ENCODE results near the gene PLXNA3.

The PLXNA3 gene

DNA sequence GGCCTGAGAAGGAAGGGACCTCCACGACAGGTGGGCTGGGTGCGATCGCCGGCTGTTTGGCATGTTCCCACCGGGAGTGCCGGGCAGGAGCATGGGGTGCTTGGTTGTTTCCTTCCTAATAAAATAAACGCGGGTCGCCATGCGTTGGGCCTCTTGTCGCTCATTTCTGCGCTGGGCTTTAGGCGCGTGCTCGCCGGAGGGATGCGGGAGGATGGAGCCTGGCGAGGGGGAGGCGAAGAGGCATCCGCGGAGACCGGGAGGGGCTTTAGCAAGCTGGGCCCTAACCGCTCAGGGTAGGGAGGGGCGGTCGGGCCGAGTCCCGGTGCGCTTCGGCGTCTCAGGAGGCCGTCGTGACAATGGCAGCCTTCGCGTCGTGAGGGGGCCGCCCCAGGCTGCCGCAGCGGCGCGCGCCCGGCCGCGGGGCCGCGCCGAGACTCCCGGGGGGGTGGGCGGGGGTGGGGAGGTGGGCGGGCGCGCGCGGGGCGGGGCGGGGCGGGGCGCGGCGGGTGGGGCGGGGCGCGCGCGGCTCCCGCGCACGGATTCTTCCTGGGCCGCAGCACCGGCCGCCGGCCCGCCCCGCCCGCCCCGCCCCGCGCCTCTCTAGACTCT, 21.6 kb upstream of the PLXNA3 start:
- DNase-seq, result peak; percentile 60

DNA sequence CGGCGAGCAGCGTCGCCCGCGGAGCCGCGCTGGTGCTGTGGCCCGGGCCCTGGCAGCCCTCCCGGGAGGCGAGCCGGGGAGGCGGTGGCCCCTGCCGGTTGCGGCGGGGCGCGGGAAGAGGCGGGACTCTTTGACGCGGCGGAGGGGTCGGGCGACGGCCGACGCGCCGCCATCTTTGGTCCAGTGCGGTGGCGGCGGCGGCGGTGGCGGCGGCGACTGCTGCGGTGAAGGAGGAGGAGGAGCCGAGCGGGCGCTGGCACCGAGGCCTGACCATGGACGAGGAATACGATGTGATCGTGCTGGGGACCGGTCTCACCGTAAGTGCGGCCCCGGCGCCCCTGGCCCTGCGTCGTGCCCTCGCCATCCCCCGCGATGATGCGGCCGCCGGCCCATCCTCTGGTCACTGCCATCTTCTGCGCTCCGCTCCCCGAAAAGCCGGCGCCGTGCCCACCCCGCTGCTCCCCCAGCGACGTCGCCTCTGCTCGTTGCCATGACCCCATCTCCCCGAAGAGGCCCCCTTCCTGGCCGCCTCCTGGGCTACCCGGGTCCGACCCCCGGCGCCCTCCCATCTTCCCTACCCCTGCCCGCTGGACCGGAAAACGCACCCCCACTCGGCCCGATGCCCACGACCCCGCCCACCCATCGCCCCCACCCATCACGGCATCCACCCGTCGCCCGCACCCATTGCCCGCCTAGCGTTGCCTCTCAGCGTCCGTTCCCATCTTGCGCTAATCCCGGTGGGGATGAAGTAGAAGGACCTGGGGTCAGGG, 20.9 kb upstream of the PLXNA3 start, which contains the start of gene GDI1:
Gene GDI1, plus strand, starts transcription at position 172 of the 770 bp plus-strand sequence. Its CDS starts 101 bp downstream, at position 273.
- DNase-seq, result peak; percentile 68

DNA sequence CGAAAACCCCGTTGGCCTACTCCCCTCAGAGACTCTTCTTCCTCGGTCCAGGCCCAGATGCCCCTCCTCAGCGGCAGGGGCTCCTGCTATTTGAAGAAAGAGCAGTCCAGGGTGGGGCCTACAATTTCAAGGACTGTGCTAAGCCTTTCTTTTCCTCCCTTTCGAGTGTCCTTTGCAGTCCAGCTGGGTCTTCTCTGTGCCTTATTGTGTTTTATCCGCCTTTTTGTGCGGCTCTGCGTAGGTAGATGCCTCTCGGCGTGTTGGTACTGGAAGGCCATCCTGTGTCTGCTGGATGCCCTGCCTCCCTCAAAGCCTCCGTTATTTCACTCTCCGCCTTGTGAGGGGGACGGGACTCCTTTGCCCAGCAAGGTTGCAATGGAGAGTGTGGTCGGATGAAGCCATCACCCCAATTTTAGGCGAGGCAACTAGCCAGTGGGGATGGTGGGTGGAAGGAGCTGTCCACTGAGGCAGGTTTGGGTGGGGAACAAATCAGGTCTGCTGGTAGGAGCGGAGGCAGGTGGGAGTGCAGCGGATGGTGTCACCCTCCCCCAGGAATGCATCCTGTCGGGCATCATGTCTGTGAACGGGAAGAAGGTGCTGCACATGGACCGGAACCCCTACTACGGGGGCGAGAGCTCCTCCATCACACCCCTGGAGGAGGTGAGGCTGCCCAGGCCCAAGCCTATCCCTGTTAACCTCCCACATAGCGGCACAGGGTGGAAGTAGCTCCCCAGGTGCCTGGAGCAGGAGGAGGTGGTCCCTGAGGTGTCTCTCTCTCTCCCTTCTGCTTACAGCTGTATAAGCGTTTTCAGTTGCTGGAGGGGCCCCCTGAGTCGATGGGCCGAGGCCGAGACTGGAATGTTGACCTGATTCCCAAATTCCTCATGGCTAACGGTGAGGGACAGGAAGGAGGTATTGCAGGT, 19.8 kb upstream of the PLXNA3 start:
- DNase-seq, result no peak

- no peak for DNase-seq
Observed at GRCh38 chrX:154439841-154440240, 18.2 kb upstream of the PLXNA3 start.

DNA sequence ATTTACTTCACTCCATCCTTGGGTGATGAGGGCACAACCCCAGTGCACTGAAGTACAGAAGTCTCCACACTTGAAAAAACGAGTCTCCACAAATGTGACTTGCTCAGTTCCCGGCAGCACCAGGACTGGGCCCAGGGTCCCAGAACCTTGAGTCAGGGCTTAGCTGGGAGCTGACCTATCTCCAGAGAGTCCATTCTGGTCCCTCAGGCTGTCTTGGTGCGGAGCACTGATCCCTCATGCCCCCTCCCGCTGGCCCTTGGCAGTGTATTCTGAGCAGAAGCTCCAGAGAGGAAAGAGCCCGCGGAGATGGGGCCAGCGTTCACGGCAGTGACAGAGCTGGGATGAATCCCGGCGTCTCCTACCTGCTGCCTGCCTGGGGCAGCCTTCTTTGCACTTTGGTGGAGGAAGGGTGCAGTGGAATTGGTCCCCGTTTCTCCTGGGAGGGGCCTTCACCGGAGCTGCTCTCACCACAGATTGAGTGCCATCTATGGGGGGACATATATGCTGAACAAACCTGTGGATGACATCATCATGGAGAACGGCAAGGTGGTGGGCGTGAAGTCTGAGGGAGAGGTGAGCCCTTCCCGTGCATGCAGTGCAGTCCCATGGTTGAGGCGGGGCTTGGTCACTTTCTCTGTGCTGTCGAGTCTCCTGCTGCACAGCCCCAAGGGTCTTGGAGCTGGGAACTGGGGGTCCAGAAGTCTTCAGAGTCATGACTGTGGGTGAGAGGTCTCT, 17.3 kb upstream of the PLXNA3 start:
- DNase-seq, result no peak

DNA sequence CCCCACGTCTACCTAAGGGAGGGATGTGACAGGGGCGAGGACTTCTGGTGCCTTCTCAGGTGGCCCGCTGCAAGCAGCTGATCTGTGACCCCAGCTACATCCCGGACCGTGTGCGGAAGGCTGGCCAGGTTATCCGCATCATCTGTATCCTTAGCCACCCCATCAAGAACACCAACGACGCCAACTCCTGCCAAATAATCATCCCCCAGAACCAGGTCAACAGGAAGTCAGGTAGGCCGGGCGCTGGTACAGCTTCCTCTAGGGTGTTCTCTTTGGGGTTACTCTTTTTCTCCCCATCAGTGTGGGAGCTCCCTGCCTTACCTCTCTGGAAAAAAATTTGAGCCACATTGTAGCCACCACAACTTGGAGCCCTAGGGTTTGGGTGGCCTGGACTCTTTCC, 16.5 kb upstream of the PLXNA3 start:
- DNase-seq, result peak; percentile 29

DNA sequence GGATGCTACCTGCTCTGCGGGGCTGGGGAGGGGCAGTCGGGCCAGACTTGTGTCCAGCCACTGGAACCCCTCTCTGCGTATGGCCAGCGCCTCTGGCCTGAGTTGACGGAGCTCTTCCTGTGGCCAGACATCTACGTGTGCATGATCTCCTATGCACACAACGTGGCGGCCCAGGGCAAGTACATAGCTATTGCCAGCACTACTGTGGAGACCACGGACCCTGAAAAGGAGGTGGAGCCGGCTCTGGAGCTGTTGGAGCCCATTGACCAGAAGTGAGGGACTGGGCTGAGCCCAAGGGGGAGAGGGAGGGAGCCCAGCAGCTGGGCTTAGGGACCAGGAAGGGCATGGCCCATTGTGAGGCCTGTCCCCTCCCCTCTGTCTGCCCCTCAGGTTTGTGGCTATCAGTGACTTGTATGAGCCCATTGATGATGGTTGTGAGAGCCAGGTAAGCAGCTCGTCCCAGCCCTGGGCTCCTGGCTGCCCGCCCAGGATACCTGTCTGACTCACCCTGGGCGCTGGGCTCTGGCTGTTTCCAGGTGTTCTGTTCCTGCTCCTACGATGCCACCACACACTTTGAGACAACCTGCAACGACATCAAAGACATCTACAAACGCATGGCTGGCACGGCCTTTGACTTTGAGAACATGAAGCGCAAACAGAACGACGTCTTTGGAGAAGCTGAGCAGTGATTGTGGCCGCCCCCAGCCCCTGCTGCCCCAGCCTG, 15.9 kb upstream of the PLXNA3 start:
- no peak for DNase-seq

DNA sequence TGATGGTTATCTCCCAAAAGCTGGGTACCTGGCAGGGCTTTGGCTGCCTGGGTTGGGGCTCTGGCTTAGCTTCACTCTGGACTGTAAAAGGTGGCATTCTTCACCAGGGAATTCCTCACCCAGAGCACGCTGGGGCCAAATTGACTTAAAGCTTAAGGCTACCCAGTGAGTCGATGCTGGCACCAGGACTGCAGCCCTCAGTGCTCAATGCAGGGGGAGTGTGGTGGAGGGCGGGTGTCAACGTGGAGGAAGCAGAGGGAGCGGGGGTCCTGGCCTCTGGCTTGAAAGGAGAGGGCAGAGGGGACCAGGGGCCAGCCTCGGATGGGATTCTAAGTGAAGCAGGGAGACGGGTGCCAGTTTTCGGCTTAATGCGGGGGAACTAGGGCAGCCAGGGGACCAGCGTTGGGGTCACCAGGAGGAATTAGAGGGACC, 14.6 kb upstream of the PLXNA3 start:
- no peak for DNase-seq

- peak; percentile 78 for DNase-seq
Observed at GRCh38 chrX:154443992-154444754, 13.9 kb upstream of the PLXNA3 start, which contains the start of gene FAM50A. FAM50A (plus strand) TSS chrX:154444141; CDS start chrX:154444236, 95 bp downstream.

DNA sequence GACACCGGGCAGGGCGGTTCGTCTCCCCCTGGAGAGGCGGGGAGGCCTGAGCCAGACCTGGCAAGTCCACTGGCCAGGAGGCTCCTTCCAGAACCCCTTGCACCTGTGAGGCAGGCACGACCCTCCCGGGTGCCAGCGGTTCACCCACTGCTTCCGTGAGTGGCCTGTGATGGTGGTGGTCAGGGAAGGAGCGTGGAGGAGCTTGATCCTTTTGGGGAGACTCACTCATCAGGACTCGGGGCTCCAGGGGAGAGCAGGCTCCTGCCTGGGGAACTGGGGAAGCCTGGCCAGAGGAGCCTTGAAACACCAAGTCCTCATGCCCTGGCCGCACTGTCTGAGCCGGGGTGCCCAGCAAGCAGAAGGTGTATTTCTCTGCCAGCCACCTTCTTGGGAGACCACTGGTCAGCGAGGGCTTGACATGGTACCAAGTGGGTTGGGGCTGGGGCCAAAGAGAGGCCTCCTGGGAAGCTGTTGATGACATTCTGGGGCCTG, 13.3 kb upstream of the PLXNA3 start:
- DNase-seq, result no peak

GRCh38 chrX:154445776-154446175, 12.3 kb upstream of the PLXNA3 start:
- DNase-seq, result no peak

DNA sequence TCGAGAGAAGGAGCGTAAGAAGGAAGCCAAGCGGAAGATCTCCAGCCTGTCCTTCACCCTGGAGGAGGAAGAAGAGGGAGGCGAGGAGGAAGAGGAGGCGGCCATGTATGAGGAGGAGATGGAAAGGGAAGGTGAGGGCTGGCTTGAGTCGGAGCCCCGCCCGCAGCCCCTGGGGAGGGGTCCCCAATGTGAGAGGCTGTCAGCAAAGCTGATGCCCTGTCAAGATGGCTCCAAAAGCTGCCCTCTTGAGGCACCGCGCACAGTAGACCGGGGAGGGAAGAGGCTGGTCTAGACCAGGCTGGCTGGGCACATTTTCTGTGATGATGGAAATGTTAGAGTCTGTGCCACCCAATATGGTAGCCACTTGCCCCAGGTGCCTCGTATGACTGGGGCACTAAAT, 11.7 kb upstream of the PLXNA3 start:
- no peak for DNase-seq

GRCh38 chrX:154448484-154448883, 9.6 kb upstream of the PLXNA3 start:
- no peak for DNase-seq

GRCh38 chrX:154449618-154450017, 8.5 kb upstream of the PLXNA3 start:
- no peak for DNase-seq

- DNase-seq, result no peak
Observed at GRCh38 chrX:154450312-154450711, 7.8 kb upstream of the PLXNA3 start.

- no peak for DNase-seq
Observed at GRCh38 chrX:154452823-154453222, 5.3 kb upstream of the PLXNA3 start.

- DNase-seq, result peak; percentile 76
Observed at GRCh38 chrX:154457491-154458115, 478 bp upstream of the PLXNA3 start.

DNA sequence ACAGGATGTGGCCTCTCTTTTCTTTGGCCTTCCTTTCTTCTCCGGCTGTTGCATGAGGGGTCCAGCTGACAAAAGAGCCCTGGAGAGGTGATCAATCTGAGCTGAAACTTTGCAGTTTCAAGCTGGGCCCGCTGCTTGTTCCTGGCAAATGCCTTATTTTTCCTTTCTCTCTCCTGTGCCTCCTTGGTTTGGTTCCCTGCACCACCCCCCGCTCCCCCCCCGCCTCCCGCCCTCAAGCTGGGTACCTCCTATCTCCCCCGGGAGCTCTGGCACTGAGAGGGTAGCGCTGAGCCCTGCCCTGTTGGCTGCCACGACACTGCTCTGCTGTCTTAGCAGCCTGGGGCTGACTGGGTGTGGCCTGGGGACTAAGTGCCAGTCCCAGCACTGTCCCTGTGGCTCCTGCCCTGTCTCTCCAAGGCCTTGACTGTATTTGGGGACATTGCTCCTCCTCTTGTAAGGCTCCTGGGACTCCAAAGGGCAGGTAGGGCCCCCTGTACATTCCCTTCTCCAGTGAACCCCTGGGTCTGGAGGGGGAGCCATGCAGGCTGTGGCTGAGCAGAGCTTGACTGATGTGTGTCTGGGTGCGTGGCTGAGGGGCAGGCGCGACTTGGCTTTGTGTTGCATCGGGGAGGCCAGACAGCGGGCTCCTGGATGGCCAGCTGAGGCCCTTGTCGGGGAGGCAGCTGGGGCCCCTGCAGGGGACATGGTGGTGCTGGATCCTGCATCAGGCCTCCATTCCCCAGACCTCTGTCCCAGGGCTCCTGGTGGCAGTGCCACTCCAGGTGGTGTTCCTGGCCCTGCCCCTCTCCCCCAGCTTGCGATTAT, 1.1 kb downstream of the PLXNA3 start:
- DNase-seq, result peak; percentile 38

DNA sequence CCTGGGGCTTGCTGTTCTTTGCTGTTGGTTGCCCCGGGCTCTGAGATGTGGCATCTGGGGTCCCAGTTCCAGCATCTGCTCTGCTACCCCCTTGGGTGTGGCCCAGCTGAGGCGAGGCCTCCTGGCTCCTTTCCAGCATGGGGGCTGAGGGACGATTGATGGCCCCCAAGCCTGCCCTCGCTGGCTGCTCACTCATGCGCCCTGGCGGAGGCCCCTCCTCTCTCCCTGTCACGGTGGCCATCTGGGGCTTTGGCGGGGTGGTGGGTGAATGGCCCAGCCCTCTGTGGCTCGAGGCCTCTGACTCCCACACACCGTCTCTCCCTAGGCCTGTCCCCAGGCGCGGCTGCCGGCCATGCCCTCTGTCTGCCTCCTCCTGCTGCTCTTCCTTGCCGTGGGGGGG, 1.8 kb downstream of the PLXNA3 start:
- DNase-seq, result no peak

Measured in CD4-positive, alpha-beta T cell treated with Interleukin-17A for 4 hours (primary cell).